Measurements from ENCODE around the gene NELFB. TPM values are rescaled to one million over a fixed set of nuclear protein-coding genes. Genes with fewer than 3 reads are reported as not detected.

The NELFB gene
- total and polyA plus RNA-seq, 9 of the 15 experiments (the other 6 are each of a cell fraction or from before 2014, with no cell fraction given), result 0.24 to 84.0 (median 29.7) TPM

DNA sequence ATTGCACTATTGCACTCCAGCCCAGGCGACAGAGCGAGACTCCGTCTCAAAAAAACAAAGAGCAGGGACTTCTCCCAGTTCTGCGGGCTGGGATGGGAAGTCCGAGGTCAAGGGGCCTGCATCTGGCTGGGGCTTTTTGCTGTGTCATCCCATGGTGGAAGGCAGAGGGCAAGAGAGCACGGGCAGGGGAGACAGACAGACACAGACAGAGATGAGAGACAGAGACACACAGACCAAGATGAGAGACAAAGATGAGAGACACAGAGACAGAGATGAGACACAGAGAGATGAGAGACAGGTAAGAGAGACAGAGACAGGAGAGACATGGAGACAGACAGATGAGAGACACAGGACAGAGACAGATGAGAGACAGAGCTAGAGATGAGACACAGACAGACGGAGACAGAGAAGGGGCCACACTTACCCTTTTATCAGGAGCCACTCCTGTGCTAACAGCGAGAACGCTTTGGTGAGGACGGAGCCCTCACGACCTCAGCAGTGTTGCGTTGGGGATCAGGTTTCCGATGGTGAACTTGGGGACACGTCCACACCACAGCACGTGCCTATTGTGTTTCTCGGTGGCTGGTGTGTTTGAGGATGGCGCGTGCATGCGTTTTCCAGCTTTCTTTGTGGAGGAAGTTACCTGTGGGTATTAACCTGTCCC lies 13.5 kb downstream of the NELFB start:
- FAIRE-seq (peak; percentile 97), ATAC-seq (peak; percentile 82), DNase-seq (ENCODE audit: extremely low read depth in 1 of 4, low spot score in 3 of 4) (peak; percentile 54 to 82 (median 60))
- Histone ChIP-seq H3K9ac (ENCODE audit: insufficient read depth in 1 of 2, low read depth in 2 of 2, low read length in 2 of 2) (peak overlapping the region; percentile 54 to 85), H3K27ac (ENCODE audit: extremely low read depth, low read depth, low read length) (peak overlapping the region; percentile 71), H3K4me3 (no peak overlapping the region), H3K9me3 (replicated peaks; ENCODE audit: control insufficient read depth, insufficient read depth, low read depth, low read length) (no peaks in the 10 kb centered on the region), H3K4me2 (ENCODE audit: insufficient read depth, low read length) (peak overlapping the region; percentile 62), H3K27me3 (ENCODE audit: control insufficient read depth in 2 of 2, insufficient read depth in 2 of 2, low read length in 2 of 2) (no peaks in the 10 kb centered on the region), H3K79me2 (ENCODE audit: control insufficient read depth, insufficient read depth, low read length) (peaks cover 10% of the 10 kb centered on the region; the same call in 2 of the 3 replicates), H3K9me1 (ENCODE audit: control insufficient read depth, insufficient read depth, low read length) (no peaks in the 10 kb centered on the region), H4K20me1 (replicated peaks; ENCODE audit: control insufficient read depth, insufficient read depth, low read length) (no peaks in the 10 kb centered on the region), H3K36me3 (ENCODE audit: control insufficient read depth, insufficient read depth, low read length) (peaks cover 82% of the 10 kb centered on the region), H3K4me1 (replicated peaks in 1 of 2; ENCODE audit: control insufficient read depth in 2 of 2, insufficient read depth in 2 of 2, low read length in 2 of 2) (peaks cover 20 to 70% of the 10 kb centered on the region in 2 experiments), H2AFZ (ENCODE audit: low read depth, low read length) (peak overlapping the region; percentile 70)
- in situ Hi-C loops (cut with MboI) (no loop called here), intact Hi-C loops (cut with micrococcal nuclease) (no loop called here)
- CTCF ChIA-PET (ENCODE audit: low intra/inter-chr PET ratio), result no interaction called here
- POLR2A ChIA-PET, result interaction anchor here (0.9 to 4.2 kb wide), 4 partner anchors 9 to 28 kb away, joined by 3 to 23 read pairs (median 4); partner anchors contain the start of genes TOR4A and TUBB4B
- BruUV-seq (replicated peaks), result no TSS peak
- WGBS (ENCODE audit: insufficient coverage, low coverage, missing lambda C conversion rate), result 17% methylated on average over 19 of the region's 19 CpGs
- TF ChIP-seq BCLAF1 (IDR thresholded peaks at IDR 0.05; ENCODE audit: borderline replicate concordance in 1 of 2, control insufficient read depth in 1 of 2, low read depth in 2 of 2, low read length in 1 of 2) (peak in 1 of 2 experiments; percentile 71; a peak in 1 of 4 replicates), POLR2B (IDR thresholded peaks at IDR 0.05; ENCODE audit: low read depth, partially characterized antibody) (peak; percentile 72), LEF1 (IDR thresholded peaks at IDR 0.05) (peak; percentile 88), EP400 (IDR thresholded peaks at IDR 0.05) (peak; percentile 80), MYNN (IDR thresholded peaks at IDR 0.05) (no peak), MYNN (CRISPR knock-in tag; IDR thresholded peaks at IDR 0.05) (no peak), THRB (CRISPR knock-in tag; conservative IDR thresholded peaks at IDR 0.05) (peak; percentile 95)
